BJ (cell line): ENCODE measurements around the gene GLI3. TPM values are rescaled to one million over a fixed set of nuclear protein-coding genes. Genes with fewer than 3 reads are reported as not detected.

ENCODE experiments used
- CTCF ChIA-PET: fragments of 350-600 bp; formaldehyde crosslinking; extraction: SDS; loops from one replicate; lab custom pipeline; 2021; ENCODE audit warnings: antibody characterized with exemption, inconsistent platforms; lab: Yijun Ruan, JAX
- POLR2A ChIA-PET: fragments of 300-600 bp; sonication (Branson Sonifier 250); formaldehyde crosslinking; extraction: SDS; loops from one replicate; lab custom pipeline; 2021; ENCODE audit warnings: antibody characterized with exemption; lab: Charles Lee
- DNase-seq: peaks from one replicate; pipeline ENCODE4 v3.0.0-alpha.2; 2011; ENCODE audit warnings: low read depth
- H3K27me3 ChIP-seq: 2 replicates; pipeline ENCODE4 v1.6.0; 2011; ENCODE audit warnings: low read length; ENCODE audit not compliant: control insufficient read depth, insufficient read depth
- H3K36me3 ChIP-seq: 2 replicates; pipeline ENCODE4 v1.5.1; 2011; ENCODE audit warnings: low read length; ENCODE audit not compliant: control insufficient read depth, insufficient read depth
- H3K4me3 ChIP-seq: 2 replicates; pipeline ENCODE4 v1.5.1; 2011; ENCODE audit warnings: low read depth, mild to moderate bottlenecking, control low read depth, low read length
- CTCF ChIP-seq: IDR thresholded peaks from 2 replicates; pipeline ENCODE4 v1.5.1; 2011; ENCODE audit warnings: low read depth, mild to moderate bottlenecking, control low read depth, inconsistent platforms, low read length, moderate library complexity; ENCODE audit not compliant: insufficient read depth
- polyA plus RNA-seq: library from polyadenylated mRNA; depleted of rRNA; stranded (reverse); fragments of >200 nt; gene quantifications from 2 replicates; pipeline ENCODE4 v1.2.3, GENCODE V29; 2011

The GLI3 gene
- polyA plus RNA-seq, 1 experiment: 5.1 TPM

DNA sequence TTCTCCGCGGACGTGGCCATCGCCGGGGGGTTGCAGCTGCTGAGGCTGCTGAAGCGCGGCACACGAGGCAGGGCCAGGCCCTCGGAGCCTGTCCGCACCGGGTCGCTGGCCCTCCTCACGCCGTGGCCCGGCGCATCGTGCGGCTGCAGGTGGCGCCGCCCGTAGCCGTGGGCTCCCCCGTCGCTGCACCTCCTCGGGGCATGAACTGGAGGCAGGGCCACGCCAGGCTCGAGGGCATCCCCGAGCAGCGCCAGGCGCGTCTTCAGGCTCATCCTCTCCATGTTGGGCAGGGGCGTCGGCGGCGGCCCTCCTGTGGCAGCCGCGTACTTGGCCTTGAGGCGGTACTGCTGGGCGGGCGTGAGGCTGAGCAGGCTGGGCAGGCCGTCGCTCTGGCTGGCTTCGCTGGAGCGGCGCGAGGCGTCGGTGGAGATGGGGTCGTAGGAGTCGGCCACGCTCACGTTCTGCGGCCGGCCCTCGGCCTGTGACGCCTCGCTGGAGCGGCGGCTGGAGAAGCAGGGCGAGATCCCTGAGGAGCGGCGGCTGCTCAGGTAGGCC lies 271.0 kb downstream of the GLI3 start:
- CTCF ChIA-PET: interaction anchor here (1.3 to 2.8 kb wide), 4 partner anchors 11 to 725 kb away, joined by 3 to 14 read pairs (median 8); no protein-coding TSS in a partner anchor
- Histone ChIP-seq H3K36me3 (peaks cover 13% of the 10 kb centered on the region), H3K4me3 (no peak overlapping the region), H3K27me3 (no peaks in the 10 kb centered on the region)
- POLR2A ChIA-PET: no interaction called here
- no peak for TF ChIP-seq CTCF
- DNase-seq: no peak

DNA sequence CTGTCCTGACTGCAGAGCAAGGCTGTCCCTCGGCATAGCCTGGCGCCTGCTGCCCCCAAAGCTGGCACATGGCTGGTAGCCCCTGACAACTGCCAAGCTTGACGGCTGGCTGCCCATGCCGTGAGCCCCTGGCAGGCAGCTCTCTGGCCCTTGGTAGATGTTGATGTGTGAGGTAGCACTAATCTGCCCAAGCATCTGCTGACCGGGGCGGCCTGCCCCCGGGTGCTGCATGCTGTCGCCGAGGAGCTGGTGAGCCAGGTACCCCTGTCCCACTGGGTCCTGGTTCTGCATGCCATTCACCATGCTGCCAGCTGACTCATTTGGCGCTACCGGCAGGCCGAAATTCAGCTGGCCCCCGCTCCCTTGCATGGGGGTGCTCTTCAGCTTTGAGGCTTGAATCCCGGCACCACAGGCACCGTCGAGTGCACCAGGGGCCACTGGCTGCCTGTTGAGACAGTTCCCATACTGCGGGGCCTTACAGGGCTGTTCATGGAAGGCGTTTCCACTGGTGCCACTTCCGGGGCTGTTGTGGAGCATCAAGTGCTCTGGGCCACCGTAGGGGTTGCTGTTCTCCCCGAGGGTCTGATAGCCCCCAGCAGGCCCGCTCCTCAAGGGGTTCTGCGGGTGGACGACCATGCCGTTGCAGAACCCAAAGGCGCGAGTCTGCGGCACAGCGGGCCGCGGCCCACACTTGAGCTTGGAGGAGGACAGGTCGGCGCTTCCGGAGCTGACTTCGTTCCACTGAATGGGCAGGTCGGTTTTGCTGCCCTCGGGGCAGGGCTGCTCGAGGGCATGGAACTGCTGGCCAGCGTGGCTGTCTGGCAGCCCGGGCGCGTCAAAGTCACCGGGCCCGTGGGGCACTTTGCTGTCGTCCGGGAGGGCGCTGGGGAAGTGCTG lies 271.9 kb downstream of the GLI3 start:
- ChIA-PET POLR2A (no interaction called here), CTCF (interaction anchor here (1.0 to 2.1 kb wide), 4 partner anchors 10 to 725 kb away, joined by 3 to 11 read pairs (median 4); no protein-coding TSS in a partner anchor)
- Histone ChIP-seq H3K4me3 (no peak overlapping the region), H3K27me3 (no peaks in the 10 kb centered on the region), H3K36me3 (peaks cover 13% of the 10 kb centered on the region)
- no peak for TF ChIP-seq CTCF
- DNase-seq: no peak

DNA sequence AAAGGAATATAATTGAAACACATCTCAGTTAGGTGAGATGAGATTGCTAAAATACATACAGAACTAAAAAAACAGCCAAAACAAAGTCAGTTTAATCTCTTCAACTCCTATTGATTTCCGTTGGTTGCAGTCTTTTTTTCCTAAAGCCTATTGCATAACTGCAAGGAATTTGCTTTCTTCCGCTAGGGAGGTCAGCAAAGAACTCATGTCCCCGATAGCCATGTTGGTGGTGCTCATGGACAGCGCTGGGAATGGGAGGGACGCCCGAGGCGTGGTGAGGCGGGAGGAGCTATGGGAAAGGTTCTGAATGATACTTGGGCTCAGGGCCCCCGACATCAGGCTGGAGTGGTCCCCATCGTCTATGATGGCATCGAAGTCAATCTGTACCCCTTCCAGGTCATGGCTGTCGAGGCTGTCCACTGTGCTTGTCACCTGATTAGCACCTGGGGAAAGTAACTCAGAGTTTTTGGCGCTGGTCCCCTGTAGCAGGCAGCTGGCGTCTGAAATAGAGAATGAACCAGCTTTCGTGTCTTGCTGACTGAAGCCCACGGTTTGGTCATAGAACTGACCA lies 272.7 kb downstream of the GLI3 start:
- CTCF ChIA-PET: interaction anchor here (1.0 to 2.1 kb wide), 5 partner anchors 10 to 726 kb away, joined by 3 to 11 read pairs (median 4); no protein-coding TSS in a partner anchor
- H3K36me3 ChIP-seq: peaks cover 13% of the 10 kb centered on the region
- POLR2A ChIA-PET: no interaction called here
- H3K27me3 ChIP-seq: no peaks in the 10 kb centered on the region
- no peak overlapping the region for H3K4me3 ChIP-seq
- no peak for TF ChIP-seq CTCF
- DNase-seq: no peak

- CTCF ChIA-PET: interaction anchor here (0.9 to 4.6 kb wide), 4 partner anchors 13 to 920 kb away, joined by 3 to 72 read pairs (median 12); no protein-coding TSS in a partner anchor
- TF ChIP-seq CTCF: no peak
- Histone ChIP-seq H3K4me3 (no peak overlapping the region), H3K36me3 (no peaks in the 10 kb centered on the region), H3K27me3 (no peaks in the 10 kb centered on the region)
- no peak for DNase-seq
- POLR2A ChIA-PET: no interaction called here
Measured at GRCh38 chr7:41956705-41957104, 280.3 kb downstream of the GLI3 start.
